MM.1S (cell line): ENCODE results near the gene ADD3.
"Not testable (repeated sequence)": the region's sequence is repeated elsewhere in the genome, so short reads cannot be mapped to it uniquely, and the experiment has no call there.

Source experiments
- DNase-seq: peaks from one replicate; pipeline ENCODE4 v3.0.0-alpha.2; 2015
- H2AFZ ChIP-seq: fragments of 300-600 bp; sonication (generic); 2 replicates; pipeline ENCODE4 v1.6.0; 2016; ENCODE audit warnings: antibody characterized with exemption, low read length
- H3F3A ChIP-seq: fragments of 300-600 bp; sonication (generic); 2 replicates; pipeline ENCODE4 v1.6.1; 2016; ENCODE audit warnings: mild to moderate bottlenecking, antibody characterized with exemption, low read length, moderate library complexity, mixed read lengths; ENCODE audit not compliant: insufficient read depth
- H3K27ac ChIP-seq: fragments of 300-600 bp; sonication (generic); 2 replicates; pipeline ENCODE4 v1.5.1; 2016; ENCODE audit warnings: mild to moderate bottlenecking, low read length
- H3K27me3 ChIP-seq: fragments of 300-600 bp; sonication (generic); replicated peaks from 2 replicates; pipeline ENCODE4 v1.6.0; 2016; ENCODE audit warnings: low read length; ENCODE audit not compliant: insufficient read depth
- H3K36me3 ChIP-seq: fragments of 300-600 bp; sonication (generic); replicated peaks from 2 replicates; pipeline ENCODE4 v1.6.1; 2016; ENCODE audit warnings: mild to moderate bottlenecking, low read length, mixed read lengths; ENCODE audit not compliant: insufficient read depth
- H3K4me1 ChIP-seq: fragments of 300-600 bp; sonication (generic); 2 replicates; pipeline ENCODE4 v1.6.1; 2016; ENCODE audit warnings: low read length, mixed read lengths
- H3K4me2 ChIP-seq: fragments of 300-600 bp; sonication (generic); 2 replicates; pipeline ENCODE4 v1.6.0; 2016; ENCODE audit warnings: low read depth, low read length
- H3K4me3 ChIP-seq: fragments of 300-600 bp; sonication (generic); 2 replicates; pipeline ENCODE4 v1.5.1; 2016; ENCODE audit warnings: low read length, mixed read lengths
- H3K79me2 ChIP-seq: fragments of 300-600 bp; sonication (generic); 2 replicates; pipeline ENCODE4 v1.6.1; 2016; ENCODE audit warnings: mixed run types, low read length, mixed read lengths
- H3K9ac ChIP-seq: fragments of 300-600 bp; sonication (generic); 2 replicates; pipeline ENCODE4 v1.6.1; 2016; ENCODE audit warnings: low read length, mixed read lengths
- H3K9me2 ChIP-seq: fragments of 300-600 bp; sonication (generic); replicated peaks from 2 replicates; pipeline ENCODE4 v1.6.1; 2016; ENCODE audit warnings: mild to moderate bottlenecking, low read length, mixed read lengths; ENCODE audit not compliant: insufficient read depth
- H3K9me3 ChIP-seq: fragments of 300-600 bp; sonication (generic); replicated peaks from 2 replicates; pipeline ENCODE4 v1.6.1; 2016; ENCODE audit warnings: mild to moderate bottlenecking, low read length, mixed read lengths; ENCODE audit not compliant: insufficient read depth
- H4K20me1 ChIP-seq: fragments of 300-600 bp; sonication (generic); 2 replicates; pipeline ENCODE4 v1.6.1; 2016; ENCODE audit warnings: mild to moderate bottlenecking, low read length, moderate library complexity, mixed read lengths; ENCODE audit not compliant: insufficient read depth
- CTCF ChIP-seq: fragments of 300-600 bp; sonication (generic); IDR thresholded peaks from 2 replicates; pipeline ENCODE4 v1.5.1; 2016; ENCODE audit warnings: antibody characterized with exemption, low read length, mixed read lengths
- EZH2 ChIP-seq: fragments of 300-600 bp; sonication (generic); optimal IDR thresholded peaks from 2 replicates; pipeline ENCODE3; 2017; ENCODE audit warnings: low read depth, mild to moderate bottlenecking, antibody characterized with exemption, low read length, mixed read lengths
- EZH2phosphoT487 ChIP-seq: fragments of 300-600 bp; sonication (generic); IDR thresholded peaks from 2 replicates; pipeline ENCODE4 v1.6.1; 2018; ENCODE audit warnings: antibody characterized with exemption, low read length

The ADD3 gene

GRCh38 chr10:109982812-109983211 is 25.0 kb upstream of the ADD3 start:
- Histone ChIP-seq H3K4me2 (no peak overlapping the region), H4K20me1 (no peaks in the 10 kb centered on the region), H3K4me3 (no peak overlapping the region), H3K79me2 (no peaks in the 10 kb centered on the region), H3K36me3 (no peaks in the 10 kb centered on the region), H3K9me2 (no peaks in the 10 kb centered on the region), H3K9ac (no peak overlapping the region), H2AFZ (no peak overlapping the region), H3K9me3 (no peaks in the 10 kb centered on the region), H3K27ac (no peak overlapping the region), H3F3A (no peaks in the 10 kb centered on the region), H3K27me3 (no peaks in the 10 kb centered on the region), H3K4me1 (no peaks in the 10 kb centered on the region)
- DNase-seq: no peak
- TF ChIP-seq EZH2phosphoT487 (no peak), CTCF (no peak), EZH2 (no peak)

- Histone ChIP-seq H2AFZ (no peak overlapping the region), H3K27me3 (no peaks in the 10 kb centered on the region), H3K4me2 (no peak overlapping the region), H4K20me1 (no peaks in the 10 kb centered on the region), H3K9me3 (no peaks in the 10 kb centered on the region), H3K79me2 (no peaks in the 10 kb centered on the region), H3K27ac (no peak overlapping the region), H3K4me3 (no peak overlapping the region), H3K9me2 (no peaks in the 10 kb centered on the region), H3F3A (no peaks in the 10 kb centered on the region), H3K9ac (no peak overlapping the region), H3K36me3 (no peaks in the 10 kb centered on the region), H3K4me1 (no peaks in the 10 kb centered on the region)
- TF ChIP-seq EZH2 (no peak), EZH2phosphoT487 (no peak), CTCF (no peak)
- no peak for DNase-seq
Observed at GRCh38 chr10:109984013-109984412, 23.8 kb upstream of the ADD3 start.

- not testable (repeated sequence) for H3K27me3 ChIP-seq, H3K9ac ChIP-seq, H3F3A ChIP-seq, H3K36me3 ChIP-seq, H2AFZ ChIP-seq, H3K4me2 ChIP-seq, H3K9me2 ChIP-seq, H3K4me1 ChIP-seq, H4K20me1 ChIP-seq, H3K79me2 ChIP-seq, H3K27ac ChIP-seq, H3K4me3 ChIP-seq, H3K9me3 ChIP-seq, DNase-seq
Observed at GRCh38 chr10:109985768-109986167, 22.0 kb upstream of the ADD3 start.

GRCh38 chr10:109987452-109988211 is 20.2 kb upstream of the ADD3 start:
- Histone ChIP-seq H3K4me1 (no peaks in the 10 kb centered on the region), H3K4me3 (no peak overlapping the region), H3F3A (no peaks in the 10 kb centered on the region), H3K9me3 (no peaks in the 10 kb centered on the region), H3K27ac (no peak overlapping the region), H3K9ac (no peak overlapping the region), H3K4me2 (no peak overlapping the region), H3K9me2 (no peaks in the 10 kb centered on the region), H3K36me3 (no peaks in the 10 kb centered on the region), H3K27me3 (no peaks in the 10 kb centered on the region), H3K79me2 (no peaks in the 10 kb centered on the region), H2AFZ (no peak overlapping the region), H4K20me1 (no peaks in the 10 kb centered on the region)
- no peak for TF ChIP-seq EZH2phosphoT487
- TF ChIP-seq EZH2: no peak
- TF ChIP-seq CTCF: no peak
- no peak for DNase-seq
